HG03108 (cell line): Measurements from ENCODE around the gene YIPF1.
"Not testable (repeated sequence)": the region's sequence is repeated elsewhere in the genome, so short reads cannot be mapped to it uniquely, and the experiment has no call there.

Experiments
- ATAC-seq: cut with Tn5 transposase; IDR thresholded peaks from one replicate; pipeline ENCODE4 v1.9.1; 2021; ENCODE audit warnings: moderate library complexity; ENCODE audit not compliant: unreplicated experiment

YIPF1 gene

GRCh38 chr1:53842347-53842746, 47.2 kb downstream of the YIPF1 start:
- ATAC-seq = no peak

- no peak for ATAC-seq
Observed at GRCh38 chr1:53838654-53838974, 51.0 kb downstream of the YIPF1 start.

DNA sequence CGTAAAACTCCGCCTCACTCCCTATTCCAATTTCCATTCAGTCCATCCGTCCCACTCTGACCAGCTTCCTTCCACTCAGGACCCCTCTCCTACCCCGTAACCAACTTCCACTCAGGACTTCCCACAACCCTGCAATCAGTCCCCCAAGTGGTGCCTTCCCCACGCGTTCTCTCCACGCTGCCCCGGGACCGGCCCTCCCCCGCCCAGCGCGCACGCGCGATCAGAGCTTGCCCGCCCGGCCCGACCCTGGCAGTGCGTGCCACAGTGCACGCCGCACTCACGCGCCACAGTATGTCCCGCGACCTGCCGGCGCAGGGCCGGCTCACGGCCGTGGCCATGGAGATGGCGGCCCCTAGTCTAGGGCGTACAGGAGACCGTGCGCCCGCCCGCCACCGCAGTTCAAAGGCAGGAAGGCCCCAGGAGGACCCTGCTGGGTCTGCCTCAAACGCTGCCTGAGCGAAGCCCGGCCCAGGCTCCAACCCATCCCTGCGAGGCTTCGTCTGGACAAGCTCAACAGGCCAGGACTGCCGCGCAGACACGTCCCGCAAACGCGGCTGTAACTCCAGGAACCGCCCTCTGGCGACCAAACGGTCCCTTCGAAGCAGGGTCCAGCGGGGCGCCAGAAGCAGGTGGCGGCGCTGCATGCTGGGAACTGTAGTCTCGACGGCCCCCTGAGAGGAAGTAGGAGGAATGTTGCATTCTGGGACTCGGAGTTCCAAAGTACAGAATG, 51.5 kb downstream of the YIPF1 start, which contains the start of gene NDC1:
Gene NDC1, minus strand, starts transcription at position 373 of the 730 bp plus-strand sequence. Its CDS starts 35 bp downstream, at position 338.
- peak; percentile 84 for ATAC-seq

GRCh38 chr1:53837646-53837923, 52.0 kb downstream of the YIPF1 start:
- ATAC-seq = no peak

GRCh38 chr1:53835491-53835890, 54.1 kb downstream of the YIPF1 start:
- no peak for ATAC-seq

DNA sequence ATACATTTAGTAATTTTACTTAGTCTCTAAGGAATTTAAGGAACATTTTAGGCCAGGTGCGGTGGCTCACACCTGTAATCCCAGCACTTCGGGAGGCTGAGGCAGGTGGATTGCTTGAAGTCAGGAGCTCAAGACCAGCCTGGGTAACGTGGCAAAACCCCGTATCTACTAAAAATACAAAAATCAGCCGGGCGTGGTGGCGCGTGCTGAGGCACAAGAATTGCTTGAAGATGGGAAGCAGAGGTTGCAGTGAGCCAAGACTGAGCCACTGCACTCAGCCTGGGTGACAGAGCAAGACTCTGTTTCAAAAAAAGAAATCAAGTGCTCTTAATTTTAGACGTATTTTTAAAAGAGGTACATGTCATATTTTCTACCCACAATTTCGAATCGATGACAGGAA, 54.8 kb downstream of the YIPF1 start:
- no peak for ATAC-seq

GRCh38 chr1:53833393-53833792, 56.2 kb downstream of the YIPF1 start:
- ATAC-seq = no peak

GRCh38 chr1:53826367-53826766, 63.2 kb downstream of the YIPF1 start:
- no peak for ATAC-seq

DNA sequence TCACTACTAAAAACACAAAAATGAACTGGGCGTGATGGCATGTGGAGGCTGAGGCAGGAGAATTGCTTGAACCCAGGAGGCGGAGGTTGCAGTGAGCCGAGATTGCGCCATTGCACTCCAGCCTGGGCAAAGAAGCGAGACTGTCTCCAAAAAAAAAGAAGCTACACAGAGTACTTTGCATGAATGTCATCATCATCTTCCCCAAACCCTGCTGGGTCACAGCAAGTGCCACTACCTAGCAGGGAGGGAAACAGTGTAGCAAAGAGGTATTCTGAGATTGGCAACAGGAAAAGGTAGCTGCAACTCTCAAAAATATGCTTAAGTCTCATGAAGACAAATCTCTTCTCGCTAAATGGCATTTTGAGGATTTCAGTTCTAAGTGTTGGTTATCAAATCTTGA, 64.3 kb downstream of the YIPF1 start:
- no peak for ATAC-seq

- ATAC-seq = no peak
Observed at GRCh38 chr1:53822931-53823330, 66.7 kb downstream of the YIPF1 start.

GRCh38 chr1:53821380-53821779, 68.2 kb downstream of the YIPF1 start:
- ATAC-seq = no peak

DNA sequence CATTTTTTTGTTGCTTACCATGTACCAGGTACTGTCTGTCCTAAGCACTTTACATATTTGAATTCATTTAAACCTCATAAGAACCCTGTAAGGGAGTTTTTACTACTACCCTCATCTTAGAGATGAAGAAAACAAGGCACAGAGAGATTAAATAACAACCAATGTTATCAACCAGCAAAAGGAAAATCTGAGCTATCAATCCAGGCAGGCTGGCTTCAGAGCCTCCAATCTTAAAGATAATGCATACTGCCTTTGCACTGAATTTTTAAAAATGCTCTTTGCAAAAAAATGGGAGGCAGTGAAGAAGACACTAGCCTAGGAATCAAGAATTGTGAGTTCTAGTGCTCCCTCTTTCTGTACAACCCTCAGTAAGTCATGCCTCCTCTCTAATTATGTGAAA, 70.2 kb downstream of the YIPF1 start:
- no peak for ATAC-seq

DNA sequence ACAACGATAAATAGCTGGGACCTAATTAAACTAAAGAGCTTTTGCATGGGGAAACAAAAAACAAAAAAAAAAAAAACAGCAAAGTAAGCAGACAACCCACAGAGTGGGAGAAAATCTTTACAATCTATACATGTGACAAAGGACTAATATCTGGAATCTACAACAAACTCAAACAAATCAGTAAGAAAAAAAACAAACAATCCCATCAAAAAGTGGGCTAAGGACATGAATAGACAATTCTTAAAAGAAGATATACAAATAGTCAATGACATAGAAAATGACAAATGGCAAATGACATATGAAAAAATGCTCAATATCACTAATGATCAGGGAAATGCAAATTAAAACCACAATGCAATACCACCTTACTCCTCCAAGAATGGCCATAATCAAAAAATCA, 73.0 kb downstream of the YIPF1 start:
- not testable (repeated sequence) for ATAC-seq

DNA sequence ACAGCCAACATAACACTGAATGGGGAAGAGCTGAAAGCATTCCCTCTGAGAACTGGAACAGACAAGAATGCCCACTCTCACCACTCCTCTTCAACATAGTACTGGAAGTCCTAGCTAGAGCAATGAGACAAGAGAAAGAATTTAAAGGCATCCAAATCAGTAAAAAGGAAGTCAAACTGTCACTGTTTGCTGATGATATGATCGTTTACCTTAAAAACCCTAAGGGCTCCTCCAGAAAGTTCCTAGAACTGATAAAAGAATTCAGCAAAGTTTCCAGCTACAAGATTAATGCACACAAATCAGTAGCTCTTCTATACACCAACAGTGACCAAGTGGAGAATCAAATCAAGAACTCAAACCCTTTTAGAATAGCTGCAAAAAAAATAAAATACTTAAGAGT, 74.1 kb downstream of the YIPF1 start:
- ATAC-seq = not testable (repeated sequence)

- no peak for ATAC-seq
Observed at GRCh38 chr1:53811414-53811851, 78.2 kb downstream of the YIPF1 start.

DNA sequence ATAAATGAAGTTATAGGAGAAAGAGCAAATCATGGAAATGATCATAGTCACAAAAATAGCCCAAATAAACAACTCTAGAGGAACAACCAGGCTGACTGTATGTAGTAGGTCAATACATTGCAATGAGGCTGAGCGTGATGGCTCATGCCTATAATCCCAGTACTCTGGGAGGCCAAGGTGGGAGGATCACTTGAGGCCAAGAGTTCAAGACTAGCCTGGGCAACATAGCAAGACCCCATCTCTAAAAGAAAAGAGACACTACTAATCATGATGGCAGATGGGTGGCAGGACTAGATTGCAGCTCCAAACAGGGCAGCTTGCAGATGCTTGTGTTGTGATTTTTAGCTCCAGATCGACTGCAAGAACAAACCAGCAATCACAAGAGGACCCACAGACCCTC, 79.1 kb downstream of the YIPF1 start:
- no peak for ATAC-seq

- no peak for ATAC-seq
Observed at GRCh38 chr1:53810007-53810406, 79.6 kb downstream of the YIPF1 start.

DNA sequence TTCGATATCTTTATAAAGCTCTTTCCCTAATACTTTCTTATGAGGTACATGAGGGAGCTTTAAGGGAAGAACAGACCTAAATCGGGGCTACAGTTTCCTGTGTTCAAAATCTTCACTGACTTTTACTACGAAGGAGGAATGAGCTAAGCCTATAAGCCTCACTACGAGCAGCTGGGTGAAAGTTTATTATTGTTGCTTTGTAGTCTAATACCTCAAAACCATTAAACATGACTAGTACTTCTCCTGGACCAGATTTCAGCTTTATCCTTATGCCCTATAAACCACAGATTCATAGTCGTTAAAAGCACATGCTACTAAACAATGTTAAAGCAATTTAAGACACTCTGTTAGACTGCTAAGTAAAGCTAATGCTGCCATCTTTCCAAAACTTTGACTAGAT, 81.7 kb downstream of the YIPF1 start:
- ATAC-seq = no peak

- no peak for ATAC-seq
Observed at GRCh38 chr1:53804791-53805505, 84.6 kb downstream of the YIPF1 start.

DNA sequence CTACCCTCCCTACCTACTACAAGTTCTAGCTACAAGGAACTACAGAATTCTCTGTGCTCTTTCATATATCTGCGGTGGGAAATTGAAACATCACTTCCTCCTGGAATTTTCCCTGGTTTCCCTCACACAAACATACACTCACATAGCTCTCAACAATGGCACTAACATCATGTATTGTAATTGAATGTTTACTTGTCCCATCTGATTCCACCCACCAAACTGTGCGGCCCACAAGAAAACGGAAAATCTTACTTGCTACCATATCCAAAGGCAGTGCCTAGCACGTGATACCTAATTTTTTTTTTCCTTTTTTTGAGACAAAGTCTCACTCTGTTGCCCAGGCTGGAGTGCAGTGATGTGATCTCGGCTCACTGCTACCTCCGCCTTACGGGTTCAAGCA, 85.4 kb downstream of the YIPF1 start:
- no peak for ATAC-seq
